ENCODE measurements around the gene GRHL1.

- TF ChIP-seq CTCF (IDR thresholded peaks at IDR 0.05) = no peak
- no peak for TF ChIP-seq POLR2A (IDR thresholded peaks at IDR 0.05)
Measured at GRCh38 chr2:9944330-9944758, 7.1 kb upstream of the GRHL1 start.
